HFF-Myc (cell line): Measurements from ENCODE around the gene GRM7.

Source experiments
- DNase-seq: peaks from one replicate; pipeline ENCODE4 v3.0.0-alpha.2; 2011; ENCODE audit warnings: low read depth; ENCODE audit errors: extremely low read depth
- H3K4me3 ChIP-seq: replicated peaks from 2 replicates; pipeline ENCODE4 v1.5.1; 2011; ENCODE audit warnings: low read depth, mild to moderate bottlenecking, control low read depth, low read length
- TF ChIP-seq, protein P1 (sequence below): IDR thresholded peaks from 2 replicates; pipeline ENCODE4 v1.5.1; 2012; ENCODE audit warnings: mild to moderate bottlenecking, low read depth, low read length, control low read depth; ENCODE audit errors: missing control alignments

GRM7 gene

GRCh38 chr3:7520059-7520458 lies 659.1 kb downstream of the GRM7 start:
- TF ChIP-seq, protein P1, sequence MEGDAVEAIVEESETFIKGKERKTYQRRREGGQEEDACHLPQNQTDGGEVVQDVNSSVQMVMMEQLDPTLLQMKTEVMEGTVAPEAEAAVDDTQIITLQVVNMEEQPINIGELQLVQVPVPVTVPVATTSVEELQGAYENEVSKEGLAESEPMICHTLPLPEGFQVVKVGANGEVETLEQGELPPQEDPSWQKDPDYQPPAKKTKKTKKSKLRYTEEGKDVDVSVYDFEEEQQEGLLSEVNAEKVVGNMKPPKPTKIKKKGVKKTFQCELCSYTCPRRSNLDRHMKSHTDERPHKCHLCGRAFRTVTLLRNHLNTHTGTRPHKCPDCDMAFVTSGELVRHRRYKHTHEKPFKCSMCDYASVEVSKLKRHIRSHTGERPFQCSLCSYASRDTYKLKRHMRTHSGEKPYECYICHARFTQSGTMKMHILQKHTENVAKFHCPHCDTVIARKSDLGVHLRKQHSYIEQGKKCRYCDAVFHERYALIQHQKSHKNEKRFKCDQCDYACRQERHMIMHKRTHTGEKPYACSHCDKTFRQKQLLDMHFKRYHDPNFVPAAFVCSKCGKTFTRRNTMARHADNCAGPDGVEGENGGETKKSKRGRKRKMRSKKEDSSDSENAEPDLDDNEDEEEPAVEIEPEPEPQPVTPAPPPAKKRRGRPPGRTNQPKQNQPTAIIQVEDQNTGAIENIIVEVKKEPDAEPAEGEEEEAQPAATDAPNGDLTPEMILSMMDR: no peak
- no peak overlapping the region for H3K4me3 ChIP-seq
- no peak for DNase-seq

GRCh38 chr3:7520593-7520992 lies 659.7 kb downstream of the GRM7 start:
- no peak overlapping the region for H3K4me3 ChIP-seq
- DNase-seq: no peak
- TF ChIP-seq, protein P1: no peak

- TF ChIP-seq, protein P1: no peak
- no peak for DNase-seq
Measured at GRCh38 chr3:7536510-7536909, 675.6 kb downstream of the GRM7 start.

GRCh38 chr3:7536921-7537320 lies 676.0 kb downstream of the GRM7 start:
- TF ChIP-seq, protein P1: no peak
- no peak for DNase-seq
- H3K4me3 ChIP-seq: no peak overlapping the region

More at GRCh38 chr3:7536510-7536909, 675.6 kb downstream of the GRM7 start:
- H3K4me3 ChIP-seq: no peak overlapping the region

- DNase-seq: no peak
- TF ChIP-seq, protein P1: no peak
- no peak overlapping the region for H3K4me3 ChIP-seq
Measured at GRCh38 chr3:7543294-7543880, 682.5 kb downstream of the GRM7 start.

DNA sequence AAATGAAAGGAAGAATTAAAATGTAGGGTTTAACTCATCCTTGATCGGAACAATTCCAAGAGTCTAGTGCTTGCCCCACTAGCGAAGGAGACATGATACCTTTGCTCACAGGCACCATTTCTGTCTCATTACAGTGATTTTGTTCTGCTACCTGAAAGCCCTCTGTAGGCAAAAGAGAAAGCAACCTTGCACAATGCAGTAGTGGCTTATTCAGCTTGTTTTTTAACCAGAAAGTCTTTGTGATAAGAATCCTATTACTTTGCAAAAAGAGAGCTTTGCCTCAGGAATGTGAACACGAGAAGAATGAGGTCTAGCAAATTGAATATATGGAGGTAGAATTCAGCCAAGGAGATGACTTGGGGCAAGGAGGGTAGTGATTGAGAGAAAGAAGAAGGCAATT lies 684.4 kb downstream of the GRM7 start:
- H3K4me3 ChIP-seq: no peak overlapping the region
- TF ChIP-seq, protein P1: no peak

DNA sequence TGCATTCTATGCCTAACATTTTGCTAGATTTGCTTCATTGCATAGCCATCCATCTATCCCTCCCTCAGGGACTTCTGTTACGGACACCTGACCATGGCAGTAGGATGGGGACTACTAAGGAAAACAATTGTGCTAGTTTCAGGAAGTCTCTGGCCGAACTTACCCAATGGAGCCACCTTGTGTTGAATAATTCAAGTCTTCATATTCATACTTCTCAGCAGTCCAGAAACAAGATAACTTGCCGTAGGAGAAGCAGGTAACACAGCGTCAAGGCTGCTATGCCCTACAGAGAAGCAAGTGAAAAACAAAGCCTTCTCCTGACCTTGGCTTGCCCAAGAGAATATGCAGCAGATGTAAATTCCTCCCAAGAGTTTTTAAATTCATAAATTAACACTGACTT lies 685.3 kb downstream of the GRM7 start:
- TF ChIP-seq, protein P1: no peak
- no peak overlapping the region for H3K4me3 ChIP-seq
- no peak for DNase-seq

More for the DNA sequence above, 684.4 kb downstream of the GRM7 start:
- DNase-seq: no peak
